HEK293 (cell line): ENCODE results near the gene FKBP8.

Experiments used
- CTCF ChIA-PET: fragments of 350-600 bp; formaldehyde crosslinking; extraction: SDS; loops from one replicate; lab custom pipeline; 2021; ENCODE audit warnings: antibody characterized with exemption; lab: Yijun Ruan, JAX
- POLR2A ChIA-PET: fragments of 300-600 bp; formaldehyde crosslinking; extraction: SDS; loops from one replicate; lab custom pipeline; 2020; ENCODE audit warnings: antibody characterized with exemption, inconsistent platforms; lab: Yijun Ruan, JAX
- H3K27ac ChIP-seq: fragments of 200-500 bp; sonication (Bioruptor generic); 2 replicates; pipeline ENCODE4 v1.5.1; 2014; ENCODE audit warnings: low read depth, low read length, control low read depth, inconsistent platforms; ENCODE audit errors: extremely low read depth
- H3K36me3 ChIP-seq, 2 experiments: fragments of 200-500 bp in 1 of 2; sonication (Bioruptor generic) in 1 of 2; 1 replicate in 1 of 2; 2 replicates in 1 of 2; pipeline ENCODE4 v1.5.1; 2014 to 2017; ENCODE audit warnings: inconsistent platforms in 2 of 2, low read length in 2 of 2; ENCODE audit not compliant: control insufficient read depth in 2 of 2, insufficient read depth in 1 of 2
- H3K4me1 ChIP-seq: fragments of 200-500 bp; sonication (Bioruptor generic); 2 replicates; pipeline ENCODE4 v1.5.1; 2014; ENCODE audit warnings: mild to moderate bottlenecking, low read length, inconsistent platforms; ENCODE audit not compliant: control insufficient read depth, insufficient read depth
- H3K4me3 ChIP-seq: 2 replicates; pipeline ENCODE4 v1.5.1; 2011; ENCODE audit warnings: low read depth, mild to moderate bottlenecking, control low read depth, low read length, moderate library complexity
- H3K9me3 ChIP-seq: fragments of 200-500 bp; sonication (Bioruptor generic); 2 replicates; pipeline ENCODE4 v1.5.1; 2014; ENCODE audit warnings: low read depth, low read length, inconsistent platforms; ENCODE audit not compliant: control insufficient read depth, insufficient read depth
- IKZF3 ChIP-seq: fragments of 450-650 bp; IDR thresholded peaks from 2 replicates; pipeline ENCODE4 v1.5.0; 2018; ENCODE audit warnings: missing biosample characterization, mild to moderate bottlenecking, missing genetic modification characterization, moderate library complexity
- KLF1 ChIP-seq: fragments of 450-650 bp; formaldehyde crosslinking; IDR thresholded peaks from 2 replicates; pipeline ENCODE4 v1.5.1; 2016; ENCODE audit warnings: missing biosample characterization, missing genetic modification characterization
- KLF10 ChIP-seq: fragments of 450-650 bp; IDR thresholded peaks from 2 replicates; pipeline ENCODE4 v1.5.1; 2018; ENCODE audit warnings: missing biosample characterization, mild to moderate bottlenecking, missing genetic modification characterization
- KLF7 ChIP-seq: fragments of 450-650 bp; formaldehyde crosslinking; IDR thresholded peaks from 2 replicates; pipeline ENCODE4 v1.5.1; 2016; ENCODE audit warnings: missing biosample characterization, missing genetic modification characterization, borderline replicate concordance
- ZIC2 ChIP-seq: fragments of 450-650 bp; formaldehyde crosslinking; IDR thresholded peaks from 2 replicates; pipeline ENCODE4 v1.5.1; 2016; ENCODE audit warnings: missing biosample characterization, missing genetic modification characterization
- ZNF140 ChIP-seq: fragments of 450-650 bp; formaldehyde crosslinking; IDR thresholded peaks from 2 replicates; pipeline ENCODE4 v1.5.1; 2016; ENCODE audit warnings: missing biosample characterization, missing genetic modification characterization
- ZNF155 ChIP-seq: fragments of 450-650 bp; formaldehyde crosslinking; IDR thresholded peaks from 2 replicates; pipeline ENCODE4 v1.5.1; 2016; ENCODE audit warnings: missing biosample characterization, missing genetic modification characterization
- ZNF157 ChIP-seq: fragments of 450-650 bp; formaldehyde crosslinking; IDR thresholded peaks from 2 replicates; pipeline ENCODE4 v1.5.1; 2016; ENCODE audit warnings: missing biosample characterization, missing genetic modification characterization
- ZNF221 ChIP-seq: fragments of 450-650 bp; formaldehyde crosslinking; IDR thresholded peaks from 2 replicates; pipeline ENCODE4 v1.5.1; 2017; ENCODE audit warnings: missing biosample characterization, missing genetic modification characterization, borderline replicate concordance
- ZNF529 ChIP-seq: fragments of 450-650 bp; formaldehyde crosslinking; IDR thresholded peaks from 2 replicates; pipeline ENCODE4 v1.5.1; 2017; ENCODE audit warnings: missing genetic modification characterization, missing biosample characterization; ENCODE audit not compliant: insufficient replicate concordance
- ZNF561 ChIP-seq: fragments of 450-650 bp; IDR thresholded peaks from 2 replicates; pipeline ENCODE4 v1.5.1; 2018; ENCODE audit warnings: missing biosample characterization, missing genetic modification characterization, borderline replicate concordance
- ZNF585B ChIP-seq: fragments of 450-650 bp; formaldehyde crosslinking; IDR thresholded peaks from 2 replicates; pipeline ENCODE4 v1.5.1; 2016; ENCODE audit warnings: missing biosample characterization, missing genetic modification characterization
- ZNF610 ChIP-seq: fragments of 450-650 bp; formaldehyde crosslinking; IDR thresholded peaks from 2 replicates; pipeline ENCODE4 v1.5.1; 2016; ENCODE audit warnings: missing biosample characterization, missing genetic modification characterization, borderline replicate concordance
- ZNF629 ChIP-seq: fragments of 450-650 bp; formaldehyde crosslinking; IDR thresholded peaks from 2 replicates; pipeline ENCODE4 v1.5.1; 2017; ENCODE audit warnings: missing biosample characterization, missing genetic modification characterization
- ZNF658 ChIP-seq: fragments of 450-650 bp; formaldehyde crosslinking; IDR thresholded peaks from 2 replicates; pipeline ENCODE4; 2016; ENCODE audit warnings: missing biosample characterization, missing genetic modification characterization
- ZNF670 ChIP-seq: fragments of 450-650 bp; formaldehyde crosslinking; IDR thresholded peaks from 2 replicates; pipeline ENCODE4 v1.5.1; 2016; ENCODE audit warnings: missing biosample characterization, missing genetic modification characterization, low read depth
- TF ChIP-seq, protein P1 (sequence below): fragments of 450-650 bp; formaldehyde crosslinking; IDR thresholded peaks from 2 replicates; pipeline ENCODE4 v1.5.1; 2016; ENCODE audit warnings: missing biosample characterization, missing genetic modification characterization
- TF ChIP-seq, protein P2 (sequence below): IDR thresholded peaks from 2 replicates; pipeline ENCODE4 v1.6.1; 2011; ENCODE audit warnings: mild to moderate bottlenecking, low read depth, low read length, borderline replicate concordance
- TF ChIP-seq, protein P3 (sequence below): fragments of 450-650 bp; formaldehyde crosslinking; IDR thresholded peaks from 2 replicates; pipeline ENCODE4 v1.5.1; 2016; ENCODE audit warnings: missing biosample characterization, missing genetic modification characterization, borderline replicate concordance
- TF ChIP-seq, protein P4 (sequence below): fragments of 450-650 bp; formaldehyde crosslinking; IDR thresholded peaks from 2 replicates; pipeline ENCODE4 v1.5.1; 2016; ENCODE audit warnings: missing biosample characterization, missing genetic modification characterization
- TF ChIP-seq, protein P5 (sequence below): fragments of 450-650 bp; formaldehyde crosslinking; IDR thresholded peaks from 2 replicates; pipeline ENCODE4 v1.5.1; 2016; ENCODE audit warnings: missing biosample characterization, missing genetic modification characterization, borderline replicate concordance

FKBP8 gene

DNA sequence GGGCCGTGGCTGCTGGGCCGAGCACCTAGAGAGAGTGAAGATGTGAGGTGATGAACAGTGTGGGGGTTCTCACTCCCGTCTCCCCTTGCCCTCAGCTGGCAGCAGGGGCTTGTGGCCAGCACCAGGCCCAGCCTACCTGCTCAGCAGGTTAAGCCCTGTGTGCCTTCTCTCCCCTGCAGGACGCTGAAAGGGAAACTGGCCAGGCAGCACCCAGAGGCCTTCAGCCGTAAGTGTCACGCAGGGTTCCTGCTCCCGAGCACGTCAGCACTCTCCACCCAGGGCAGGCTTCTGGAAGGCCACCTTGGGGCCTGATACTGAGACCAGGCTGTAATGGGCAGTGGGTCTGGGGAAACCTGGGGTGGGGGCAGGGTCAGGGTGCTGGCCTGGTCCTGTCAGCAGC lies 23.6 kb upstream of the FKBP8 start:
- TF ChIP-seq ZNF561 (tag by site-specific recombination) (no peak), KLF10 (tag by site-specific recombination) (no peak), ZNF140 (tag by site-specific recombination) (no peak)
- TF ChIP-seq, protein P1, sequence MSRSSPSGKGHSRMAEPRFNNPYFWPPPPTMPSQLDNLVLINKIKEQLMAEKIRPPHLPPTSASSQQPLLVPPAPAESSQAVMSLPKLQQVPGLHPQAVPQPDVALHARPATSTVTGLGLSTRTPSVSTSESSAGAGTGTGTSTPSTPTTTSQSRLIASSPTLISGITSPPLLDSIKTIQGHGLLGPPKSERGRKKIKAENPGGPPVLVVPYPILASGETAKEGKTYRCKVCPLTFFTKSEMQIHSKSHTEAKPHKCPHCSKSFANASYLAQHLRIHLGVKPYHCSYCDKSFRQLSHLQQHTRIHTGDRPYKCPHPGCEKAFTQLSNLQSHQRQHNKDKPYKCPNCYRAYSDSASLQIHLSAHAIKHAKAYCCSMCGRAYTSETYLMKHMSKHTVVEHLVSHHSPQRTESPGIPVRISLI (tag by site-specific recombination): no peak
- TF ChIP-seq, protein P2, sequence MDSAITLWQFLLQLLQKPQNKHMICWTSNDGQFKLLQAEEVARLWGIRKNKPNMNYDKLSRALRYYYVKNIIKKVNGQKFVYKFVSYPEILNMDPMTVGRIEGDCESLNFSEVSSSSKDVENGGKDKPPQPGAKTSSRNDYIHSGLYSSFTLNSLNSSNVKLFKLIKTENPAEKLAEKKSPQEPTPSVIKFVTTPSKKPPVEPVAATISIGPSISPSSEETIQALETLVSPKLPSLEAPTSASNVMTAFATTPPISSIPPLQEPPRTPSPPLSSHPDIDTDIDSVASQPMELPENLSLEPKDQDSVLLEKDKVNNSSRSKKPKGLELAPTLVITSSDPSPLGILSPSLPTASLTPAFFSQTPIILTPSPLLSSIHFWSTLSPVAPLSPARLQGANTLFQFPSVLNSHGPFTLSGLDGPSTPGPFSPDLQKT: no peak
- TF ChIP-seq, all 188 proteins: peak for 0
- CTCF ChIA-PET: no interaction called here
- H3K9me3 ChIP-seq: no peaks in the 10 kb centered on the region
- no peaks in the 10 kb centered on the region for H3K4me1 ChIP-seq
- H3K4me3 ChIP-seq: no peak overlapping the region
- POLR2A ChIA-PET: no interaction called here
- no peak overlapping the region for H3K27ac ChIP-seq
- H3K36me3 ChIP-seq: peaks cover 32 to 77% of the 10 kb centered on the region in 2 experiments; a peak in 2 of 3 replicates

DNA sequence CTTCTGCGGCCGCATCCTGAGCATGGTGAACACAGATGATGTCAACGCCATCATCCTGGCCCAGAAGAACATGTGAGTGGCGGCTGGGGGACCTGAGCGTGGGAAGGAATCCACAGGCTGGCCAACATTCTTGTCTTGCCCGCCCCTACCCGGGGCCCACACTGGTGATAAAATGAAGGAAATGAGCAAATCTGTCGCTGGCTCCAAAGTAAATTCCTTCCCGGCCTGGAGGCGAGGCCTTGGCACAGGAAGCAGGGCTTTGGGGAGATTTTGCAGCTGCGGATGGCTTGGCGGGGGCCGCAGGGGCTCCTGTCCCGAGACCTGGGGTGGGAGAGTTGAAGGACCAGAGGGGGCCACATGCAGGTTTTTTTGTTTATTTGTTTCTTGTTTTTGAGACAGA lies 18.7 kb upstream of the FKBP8 start:
- peaks cover 26 to 57% of the 10 kb centered on the region in 2 experiments; a peak in 2 of 3 replicates for H3K36me3 ChIP-seq
- no peak overlapping the region for H3K27ac ChIP-seq
- TF ChIP-seq, protein P3, sequence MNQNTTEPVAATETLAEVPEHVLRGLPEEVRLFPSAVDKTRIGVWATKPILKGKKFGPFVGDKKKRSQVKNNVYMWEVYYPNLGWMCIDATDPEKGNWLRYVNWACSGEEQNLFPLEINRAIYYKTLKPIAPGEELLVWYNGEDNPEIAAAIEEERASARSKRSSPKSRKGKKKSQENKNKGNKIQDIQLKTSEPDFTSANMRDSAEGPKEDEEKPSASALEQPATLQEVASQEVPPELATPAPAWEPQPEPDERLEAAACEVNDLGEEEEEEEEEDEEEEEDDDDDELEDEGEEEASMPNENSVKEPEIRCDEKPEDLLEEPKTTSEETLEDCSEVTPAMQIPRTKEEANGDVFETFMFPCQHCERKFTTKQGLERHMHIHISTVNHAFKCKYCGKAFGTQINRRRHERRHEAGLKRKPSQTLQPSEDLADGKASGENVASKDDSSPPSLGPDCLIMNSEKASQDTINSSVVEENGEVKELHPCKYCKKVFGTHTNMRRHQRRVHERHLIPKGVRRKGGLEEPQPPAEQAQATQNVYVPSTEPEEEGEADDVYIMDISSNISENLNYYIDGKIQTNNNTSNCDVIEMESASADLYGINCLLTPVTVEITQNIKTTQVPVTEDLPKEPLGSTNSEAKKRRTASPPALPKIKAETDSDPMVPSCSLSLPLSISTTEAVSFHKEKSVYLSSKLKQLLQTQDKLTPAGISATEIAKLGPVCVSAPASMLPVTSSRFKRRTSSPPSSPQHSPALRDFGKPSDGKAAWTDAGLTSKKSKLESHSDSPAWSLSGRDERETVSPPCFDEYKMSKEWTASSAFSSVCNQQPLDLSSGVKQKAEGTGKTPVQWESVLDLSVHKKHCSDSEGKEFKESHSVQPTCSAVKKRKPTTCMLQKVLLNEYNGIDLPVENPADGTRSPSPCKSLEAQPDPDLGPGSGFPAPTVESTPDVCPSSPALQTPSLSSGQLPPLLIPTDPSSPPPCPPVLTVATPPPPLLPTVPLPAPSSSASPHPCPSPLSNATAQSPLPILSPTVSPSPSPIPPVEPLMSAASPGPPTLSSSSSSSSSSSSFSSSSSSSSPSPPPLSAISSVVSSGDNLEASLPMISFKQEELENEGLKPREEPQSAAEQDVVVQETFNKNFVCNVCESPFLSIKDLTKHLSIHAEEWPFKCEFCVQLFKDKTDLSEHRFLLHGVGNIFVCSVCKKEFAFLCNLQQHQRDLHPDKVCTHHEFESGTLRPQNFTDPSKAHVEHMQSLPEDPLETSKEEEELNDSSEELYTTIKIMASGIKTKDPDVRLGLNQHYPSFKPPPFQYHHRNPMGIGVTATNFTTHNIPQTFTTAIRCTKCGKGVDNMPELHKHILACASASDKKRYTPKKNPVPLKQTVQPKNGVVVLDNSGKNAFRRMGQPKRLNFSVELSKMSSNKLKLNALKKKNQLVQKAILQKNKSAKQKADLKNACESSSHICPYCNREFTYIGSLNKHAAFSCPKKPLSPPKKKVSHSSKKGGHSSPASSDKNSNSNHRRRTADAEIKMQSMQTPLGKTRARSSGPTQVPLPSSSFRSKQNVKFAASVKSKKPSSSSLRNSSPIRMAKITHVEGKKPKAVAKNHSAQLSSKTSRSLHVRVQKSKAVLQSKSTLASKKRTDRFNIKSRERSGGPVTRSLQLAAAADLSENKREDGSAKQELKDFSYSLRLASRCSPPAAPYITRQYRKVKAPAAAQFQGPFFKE: no peak
- TF ChIP-seq ZNF157 (tag by site-specific recombination) (no peak), ZNF529 (tag by site-specific recombination) (no peak), ZNF670 (tag by site-specific recombination) (no peak), ZNF610 (no peak), IKZF3 (tag by site-specific recombination) (no peak), ZNF658 (tag by site-specific recombination) (no peak), ZNF585B (tag by site-specific recombination) (no peak), KLF1 (tag by site-specific recombination) (no peak), KLF7 (tag by site-specific recombination) (no peak), ZNF155 (no peak), ZNF221 (tag by site-specific recombination) (no peak), ZNF629 (no peak), ZIC2 (tag by site-specific recombination) (no peak), KLF10 (tag by site-specific recombination) (no peak)
- TF ChIP-seq, protein P4, sequence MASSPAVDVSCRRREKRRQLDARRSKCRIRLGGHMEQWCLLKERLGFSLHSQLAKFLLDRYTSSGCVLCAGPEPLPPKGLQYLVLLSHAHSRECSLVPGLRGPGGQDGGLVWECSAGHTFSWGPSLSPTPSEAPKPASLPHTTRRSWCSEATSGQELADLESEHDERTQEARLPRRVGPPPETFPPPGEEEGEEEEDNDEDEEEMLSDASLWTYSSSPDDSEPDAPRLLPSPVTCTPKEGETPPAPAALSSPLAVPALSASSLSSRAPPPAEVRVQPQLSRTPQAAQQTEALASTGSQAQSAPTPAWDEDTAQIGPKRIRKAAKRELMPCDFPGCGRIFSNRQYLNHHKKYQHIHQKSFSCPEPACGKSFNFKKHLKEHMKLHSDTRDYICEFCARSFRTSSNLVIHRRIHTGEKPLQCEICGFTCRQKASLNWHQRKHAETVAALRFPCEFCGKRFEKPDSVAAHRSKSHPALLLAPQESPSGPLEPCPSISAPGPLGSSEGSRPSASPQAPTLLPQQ (tag by site-specific recombination): no peak
- TF ChIP-seq, protein P5, sequence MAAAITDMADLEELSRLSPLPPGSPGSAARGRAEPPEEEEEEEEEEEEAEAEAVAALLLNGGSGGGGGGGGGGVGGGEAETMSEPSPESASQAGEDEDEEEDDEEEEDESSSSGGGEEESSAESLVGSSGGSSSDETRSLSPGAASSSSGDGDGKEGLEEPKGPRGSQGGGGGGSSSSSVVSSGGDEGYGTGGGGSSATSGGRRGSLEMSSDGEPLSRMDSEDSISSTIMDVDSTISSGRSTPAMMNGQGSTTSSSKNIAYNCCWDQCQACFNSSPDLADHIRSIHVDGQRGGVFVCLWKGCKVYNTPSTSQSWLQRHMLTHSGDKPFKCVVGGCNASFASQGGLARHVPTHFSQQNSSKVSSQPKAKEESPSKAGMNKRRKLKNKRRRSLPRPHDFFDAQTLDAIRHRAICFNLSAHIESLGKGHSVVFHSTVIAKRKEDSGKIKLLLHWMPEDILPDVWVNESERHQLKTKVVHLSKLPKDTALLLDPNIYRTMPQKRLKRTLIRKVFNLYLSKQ (tag by site-specific recombination): no peak
- TF ChIP-seq, all 188 proteins: peak for 0
- no peaks in the 10 kb centered on the region for H3K9me3 ChIP-seq
- ChIA-PET POLR2A (interaction anchor here (4.9 kb wide), 1 partner anchor 9 kb away, joined by 62 read pairs; the partner anchor contains the start of gene UBA52), CTCF (no interaction called here)
- H3K4me3 ChIP-seq: no peak overlapping the region
- H3K4me1 ChIP-seq: no peaks in the 10 kb centered on the region
